Gastroesophageal sphincter (tissue), 4 donors: Measurements from ENCODE around the gene CYSRT1. TPM values are rescaled to one million over a fixed set of nuclear protein-coding genes. Genes with fewer than 3 reads are reported as not detected.
A peak's percentile ranks its signal among the peaks of the same experiment; 100 is the strongest.
"Not testable (repeated sequence)": the region's sequence is repeated elsewhere in the genome, so short reads cannot be mapped to it uniquely, and the experiment has no call there.

Experiments
- ATAC-seq: fragments of 150-250 bp; one replicate; pipeline ENCODE4 v1.9.1; 2016; ENCODE audit warnings: mild to moderate bottlenecking, moderate library complexity
- H3K27ac ChIP-seq, 4 donors: fragments of 200-600 bp; sonication (generic) in 3 of 4; 1 replicate in 3 of 4; 2 replicates in 1 of 4; pipeline ENCODE4 v1.5.1; 2016 to 2019
- H3K27me3 ChIP-seq: fragments of 200-600 bp; sonication (generic); one replicate; pipeline ENCODE4 v1.5.1; 2019
- H3K36me3 ChIP-seq, 2 donors: fragments of 200-600 bp; sonication (generic); one replicate each; pipeline ENCODE4 v1.5.1; 2019; ENCODE audit warnings: control low read depth in 1 of 2
- H3K4me1 ChIP-seq, 3 donors: fragments of 200-600 bp; sonication (generic); 1 replicate in 2 of 3; 2 replicates in 1 of 3; pipeline ENCODE4 v1.5.1; 2016 to 2019; ENCODE audit warnings: control low read depth in 2 of 3
- H3K4me3 ChIP-seq, 2 donors: fragments of 200-600 bp; sonication (generic); one replicate each; pipeline ENCODE4 v1.5.1; 2019; ENCODE audit warnings: mild to moderate bottlenecking in 1 of 2, moderate library complexity in 1 of 2
- H3K9me3 ChIP-seq, 3 donors: fragments of 200-600 bp; sonication (generic); one replicate each; pipeline ENCODE4 v1.5.1; 2017 to 2019; ENCODE audit warnings: control low read depth in 2 of 3
- CTCF ChIP-seq, 4 experiments: fragments of 200-600 bp in 2 of 4; fragments of 450-650 bp in 2 of 4; sonication (generic) in 1 of 4; IDR thresholded peaks; one replicate each; pipeline ENCODE4 v1.5.1; 2017 to 2019; ENCODE audit warnings: antibody characterized with exemption in 4 of 4, mild to moderate bottlenecking in 2 of 4, moderate library complexity in 2 of 4
- EP300 ChIP-seq: sonication (generic); formaldehyde crosslinking; IDR thresholded peaks from one replicate; pipeline ENCODE4 v1.6.1; 2017; ENCODE audit warnings: antibody characterized with exemption, mild to moderate bottlenecking
- POLR2A ChIP-seq, 2 donors: fragments of 450-650 bp; IDR thresholded peaks; one replicate each; pipeline ENCODE4 v1.6.1; 2017; ENCODE audit warnings: antibody characterized with exemption in 2 of 2, mild to moderate bottlenecking in 2 of 2, moderate library complexity in 1 of 2
- POLR2AphosphoS5 ChIP-seq: sonication (generic); formaldehyde crosslinking; IDR thresholded peaks from one replicate; pipeline ENCODE4 v1.6.1; 2017; ENCODE audit warnings: antibody characterized with exemption
- WGBS, 2 donors: methylation state at CpG; one replicate each; pipeline ENCODE4 v1.1.5; 2018; ENCODE audit warnings: low coverage in 1 of 2; 5-methylcytosine and 5-hydroxymethylcytosine counted together
- total RNA-seq, 4 donors: library from RNA; depleted of rRNA; stranded (reverse); fragments of >200 nt; gene quantifications; one replicate each; pipeline ENCODE4 v1.1.0, GENCODE V29; 2016

The CYSRT1 gene
- total RNA-seq, 4 donors from 2014 or later, result 1.1 to 5.8 TPM; not detected in 2

- TF ChIP-seq EP300 (no peak), POLR2AphosphoS5 (peak; percentile 12), CTCF (IDR thresholded peaks at IDR 0.05) (peak in 1 of 4 experiments; percentile 18), POLR2A (IDR thresholded peaks at IDR 0.05) (peak; percentile 29 to 53)
- WGBS, 2 donors, result no CpG with 5 or more reads among the region's 58 CpGs
- H3K4me1 ChIP-seq, result peaks cover 0 to 87% (median 47%) of the 10 kb centered on the region in 3 donors
Observed at GRCh38 chr9:137240318-137240840, 15.4 kb downstream of the CYSRT1 start.

GRCh38 chr9:137240841-137241489 lies 16.0 kb downstream of the CYSRT1 start, which contains the start of gene TUBB4B:
TUBB4B (plus strand) TSS chr9:137241287; CDS start chr9:137241361, 74 bp downstream.
- ATAC-seq, result peak; percentile 94
- Histone ChIP-seq H3K27me3 (no peaks in the 10 kb centered on the region), H3K4me3 (peak within 1 kb of the TSS; percentile 67 to 82), H3K27ac (peak within 1 kb of the TSS; percentile 77 to 99 (median 97)), H3K4me1 (peaks cover 0 to 81% (median 43%) of the 10 kb centered on the region in 3 donors), H3K9me3 (no peaks in the 10 kb centered on the region), H3K36me3 (peaks cover 0 to 22% of the 10 kb centered on the region in 2 donors)
- peak; percentile 100 for TF ChIP-seq POLR2AphosphoS5
- TF ChIP-seq EP300, result no peak
- TF ChIP-seq CTCF (IDR thresholded peaks at IDR 0.05), result peak in 2 of 4 experiments; percentile 11 to 22
- TF ChIP-seq POLR2A (IDR thresholded peaks at IDR 0.05), result peak; percentile 100
- 0% methylated on average over 15 of the region's 67 CpGs; no CpG with 5 or more reads in 1 of the 2 donors for WGBS, 2 donors

More at GRCh38 chr9:137240318-137240840, 15.4 kb downstream of the CYSRT1 start:
- H3K9me3 ChIP-seq, result no peaks in the 10 kb centered on the region
- peak overlapping the region; percentile 77 to 99 (median 96) for H3K27ac ChIP-seq
- H3K4me3 ChIP-seq, result peak overlapping the region; percentile 67 to 82
- H3K27me3 ChIP-seq, result no peaks in the 10 kb centered on the region
- peak; percentile 34 for ATAC-seq
- peaks cover 0 to 22% of the 10 kb centered on the region in 2 donors for H3K36me3 ChIP-seq

- peak overlapping the region; percentile 56 to 82 for H3K4me3 ChIP-seq
- no peak for TF ChIP-seq EP300
- no peak for TF ChIP-seq POLR2AphosphoS5
- no peak for TF ChIP-seq POLR2A (IDR thresholded peaks at IDR 0.05)
- TF ChIP-seq CTCF (IDR thresholded peaks at IDR 0.05), result no peak
- H3K9me3 ChIP-seq, result no peaks in the 10 kb centered on the region
- H3K4me1 ChIP-seq, result peaks cover 0 to 74% (median 36%) of the 10 kb centered on the region in 3 donors
- peak overlapping the region; percentile 65 to 99 (median 97) for H3K27ac ChIP-seq
- no peaks in the 10 kb centered on the region for H3K27me3 ChIP-seq
- WGBS, 2 donors, result no CpG with 5 or more reads among the region's 83 CpGs
- peaks cover 0 to 22% of the 10 kb centered on the region in 2 donors for H3K36me3 ChIP-seq
- peak; percentile 56 for ATAC-seq
Observed at GRCh38 chr9:137241490-137242268, 16.7 kb downstream of the CYSRT1 start.

- H3K4me1 ChIP-seq, result peaks cover 0 to 65% (median 33%) of the 10 kb centered on the region in 3 donors
- peak overlapping the region in 3 of 4 donors; percentile 95 to 99 (median 99) for H3K27ac ChIP-seq
- peaks cover 0 to 22% of the 10 kb centered on the region in 2 donors for H3K36me3 ChIP-seq
- no peaks in the 10 kb centered on the region for H3K27me3 ChIP-seq
- H3K4me3 ChIP-seq, result peak overlapping the region; percentile 56 to 82
- TF ChIP-seq POLR2AphosphoS5, result no peak
- TF ChIP-seq POLR2A (IDR thresholded peaks at IDR 0.05), result no peak
- TF ChIP-seq EP300, result no peak
- TF ChIP-seq CTCF (IDR thresholded peaks at IDR 0.05), result no peak
- WGBS, 2 donors, result 43% methylated on average over 5 of the region's 36 CpGs; no CpG with 5 or more reads in 1 of the 2 donors
- ATAC-seq, result no peak
- H3K9me3 ChIP-seq, result no peaks in the 10 kb centered on the region
Observed at GRCh38 chr9:137242269-137243203, 17.6 kb downstream of the CYSRT1 start.

GRCh38 chr9:137243266-137243625 lies 18.3 kb downstream of the CYSRT1 start:
- H3K9me3 ChIP-seq, H3K4me3 ChIP-seq, H3K27me3 ChIP-seq, ATAC-seq: not testable (repeated sequence)
- 84% methylated on average over 3 of the region's 18 CpGs; no CpG with 5 or more reads in 1 of the 2 donors for whole genome bisulfite sequencing, 2 donors
- H3K36me3 ChIP-seq, result peaks cover 0 to 22% of the 10 kb centered on the region in 2 donors
- peaks cover 0 to 58% (median 33%) of the 10 kb centered on the region in 3 donors for H3K4me1 ChIP-seq
- H3K27ac ChIP-seq, result peak overlapping the region in 3 of 4 donors; percentile 4 to 99 (median 99)
